ENCODE results near the gene UBE2E2.
"Not testable (repeated sequence)": the region's sequence is repeated elsewhere in the genome, so short reads cannot be mapped to it uniquely, and the experiment has no call there.

Gene UBE2E2

GRCh38 chr3:23329471-23330105, 126.5 kb downstream of the UBE2E2 start:
- no peak for DNase-seq (ENCODE audit: low spot score)

GRCh38 chr3:23330568-23330967, 127.4 kb downstream of the UBE2E2 start:
- DNase-seq (ENCODE audit: low spot score), result no peak

GRCh38 chr3:23331141-23331935, 128.2 kb downstream of the UBE2E2 start:
- no peak for DNase-seq (ENCODE audit: low spot score)

- no peak for DNase-seq (ENCODE audit: low spot score)
These were observed 130.5 kb downstream of the UBE2E2 start for GRCh38 chr3:23333633-23334032.

- not testable (repeated sequence) for DNase-seq (ENCODE audit: low spot score)
These were observed 133.7 kb downstream of the UBE2E2 start for GRCh38 chr3:23336853-23337252.

- no peak for DNase-seq (ENCODE audit: low spot score)
These were observed 138.2 kb downstream of the UBE2E2 start for GRCh38 chr3:23341147-23341838.

- no peak for DNase-seq (ENCODE audit: low spot score)
These were observed 139.2 kb downstream of the UBE2E2 start for GRCh38 chr3:23342343-23342742.

DNA sequence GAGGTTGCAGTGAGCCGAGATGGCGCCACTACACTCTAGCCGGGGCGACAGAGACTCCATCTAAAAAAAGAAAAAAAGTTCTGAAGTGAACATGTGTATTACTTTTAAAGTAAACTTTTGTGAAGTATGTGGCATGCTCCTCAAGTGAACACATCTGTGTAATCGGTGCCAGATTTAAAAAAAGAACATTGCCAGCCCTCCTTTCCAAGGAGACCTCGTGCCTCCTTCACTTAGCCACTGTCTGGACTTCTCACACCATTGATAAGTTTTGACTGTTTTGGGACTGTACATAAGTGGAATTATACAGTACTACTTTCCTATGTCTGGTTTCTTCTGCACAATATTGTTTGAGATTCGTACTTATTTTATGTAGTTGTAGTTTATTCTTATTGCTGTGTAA, 140.4 kb downstream of the UBE2E2 start:
- DNase-seq (ENCODE audit: low spot score), result no peak

- no peak for DNase-seq (ENCODE audit: low spot score)
These were observed 141.8 kb downstream of the UBE2E2 start for GRCh38 chr3:23344886-23345285.

- DNase-seq (ENCODE audit: low spot score), result not testable (repeated sequence)
These were observed 146.3 kb downstream of the UBE2E2 start for GRCh38 chr3:23349444-23349843.

DNA sequence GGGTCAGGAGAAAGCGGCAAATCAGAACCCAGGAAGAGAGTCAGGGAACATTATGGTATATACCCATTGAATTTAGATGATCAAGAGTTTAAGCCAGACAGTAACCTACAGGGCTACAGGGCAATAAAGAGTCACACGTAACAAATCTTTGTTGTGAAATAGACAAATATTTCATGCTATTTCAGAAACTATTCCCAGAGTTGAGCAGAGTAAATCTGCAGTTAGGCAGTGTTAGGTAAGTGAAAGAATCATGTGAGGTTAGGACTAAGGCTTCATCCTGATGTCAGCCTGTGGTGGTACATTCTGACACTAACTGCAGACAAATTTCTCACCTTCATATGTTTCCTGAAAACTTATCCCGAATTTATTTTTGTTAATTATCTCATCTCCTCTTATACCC, 153.0 kb downstream of the UBE2E2 start:
- DNase-seq (ENCODE audit: low spot score), result no peak

DNA sequence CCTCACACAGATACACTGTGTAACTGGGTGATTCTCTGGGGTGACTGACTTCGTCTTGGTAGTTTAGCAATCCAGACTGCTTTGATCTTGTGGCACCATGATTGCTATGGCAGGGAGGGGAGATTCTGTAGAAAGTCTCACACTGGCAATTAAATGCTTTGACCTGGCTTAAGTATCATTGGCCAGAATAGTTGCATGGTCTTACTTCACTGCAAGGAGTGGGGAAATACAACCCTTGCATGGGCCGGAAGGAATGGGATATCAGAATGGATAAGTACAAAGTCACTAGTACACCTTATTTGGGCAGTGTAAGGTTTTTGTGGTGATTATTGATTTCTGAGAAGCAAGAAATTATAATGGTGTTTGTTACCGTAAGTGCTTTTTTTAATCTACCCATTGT, 153.8 kb downstream of the UBE2E2 start:
- DNase-seq (ENCODE audit: low spot score), result no peak

DNA sequence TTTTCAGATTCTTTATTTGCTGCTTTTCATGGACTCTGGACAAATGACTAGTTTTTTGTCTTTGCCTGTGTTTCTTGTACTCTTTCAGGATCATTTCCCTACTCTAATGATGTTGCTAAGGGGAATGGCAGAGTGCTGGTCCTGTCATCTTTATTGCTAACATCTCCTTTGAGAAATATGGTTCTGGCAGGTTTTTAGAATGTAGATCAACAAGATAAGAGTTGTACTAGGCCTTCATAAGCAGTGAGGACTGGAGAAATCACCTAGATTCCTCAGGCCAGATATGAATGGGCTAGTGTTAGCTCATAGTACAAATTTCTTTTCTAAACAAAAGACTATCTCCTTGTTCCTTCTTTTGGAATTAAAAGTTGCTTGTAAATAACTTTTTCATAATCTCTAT, 156.0 kb downstream of the UBE2E2 start:
- no peak for DNase-seq (ENCODE audit: low spot score)

- no peak for DNase-seq (ENCODE audit: low spot score)
These were observed 161.9 kb downstream of the UBE2E2 start for GRCh38 chr3:23365066-23365465.

GRCh38 chr3:23368731-23369130, 165.6 kb downstream of the UBE2E2 start:
- no peak for DNase-seq (ENCODE audit: low spot score)

GRCh38 chr3:23372285-23372684, 169.2 kb downstream of the UBE2E2 start:
- no peak for DNase-seq (ENCODE audit: low spot score)

- no peak for DNase-seq (ENCODE audit: low spot score)
These were observed 173.6 kb downstream of the UBE2E2 start for GRCh38 chr3:23376516-23377248.

GRCh38 chr3:23377928-23378672, 175.0 kb downstream of the UBE2E2 start:
- no peak for DNase-seq (ENCODE audit: low spot score)

GRCh38 chr3:23383875-23384274, 180.7 kb downstream of the UBE2E2 start:
- no peak for DNase-seq (ENCODE audit: low spot score)

DNA sequence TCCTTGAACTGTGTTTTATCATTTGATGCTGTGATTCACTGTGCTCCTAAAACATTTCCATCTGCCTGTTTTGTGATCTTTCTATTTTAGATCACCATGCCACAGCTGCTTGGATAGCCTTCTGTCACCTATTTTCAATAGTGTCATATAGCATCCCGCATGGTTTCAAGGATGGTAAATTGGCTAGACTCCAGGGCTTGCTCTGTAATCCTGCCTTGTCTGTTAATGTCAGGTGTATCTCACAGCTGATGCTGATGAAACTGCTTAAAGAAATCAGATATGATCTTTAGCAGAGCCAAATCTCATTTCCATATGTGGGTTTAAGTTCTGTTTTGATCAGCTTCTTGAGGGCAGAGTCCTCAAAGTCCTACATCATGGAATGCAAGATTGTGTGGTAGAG, 182.2 kb downstream of the UBE2E2 start:
- no peak for DNase-seq (ENCODE audit: low spot score)

DNA sequence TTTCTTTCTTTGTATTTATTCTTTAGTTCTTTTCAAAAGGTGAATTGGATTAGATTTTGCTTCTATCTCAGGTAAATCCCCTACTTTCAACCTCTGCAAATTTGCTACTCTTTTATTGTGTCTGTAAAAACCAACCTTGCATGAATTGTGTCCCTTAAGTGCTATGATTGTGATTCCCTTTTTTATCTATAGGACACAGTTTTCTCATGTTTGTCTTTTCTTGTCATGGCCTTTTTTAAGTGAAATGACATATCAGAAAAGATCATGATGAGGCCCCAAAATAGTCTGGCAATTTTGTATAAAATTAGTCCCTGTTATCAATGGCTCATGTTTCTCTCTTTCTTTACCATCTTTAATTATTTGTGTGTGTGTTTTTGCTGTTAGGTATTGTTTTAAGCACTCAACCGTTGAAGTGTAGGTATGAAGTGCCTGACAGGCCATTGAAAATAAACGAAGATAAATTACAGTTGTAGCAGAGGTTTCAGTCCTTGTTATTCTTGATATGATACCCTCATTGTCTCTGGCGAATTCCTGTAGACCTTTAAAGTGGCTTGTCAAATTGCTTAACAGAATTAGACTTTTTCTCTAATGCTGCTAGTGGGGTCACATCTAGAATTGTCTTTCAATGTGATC, 184.3 kb downstream of the UBE2E2 start:
- no peak for DNase-seq (ENCODE audit: low spot score)
